Measurements from ENCODE around the gene PTPRCAP.

Gene PTPRCAP

DNA sequence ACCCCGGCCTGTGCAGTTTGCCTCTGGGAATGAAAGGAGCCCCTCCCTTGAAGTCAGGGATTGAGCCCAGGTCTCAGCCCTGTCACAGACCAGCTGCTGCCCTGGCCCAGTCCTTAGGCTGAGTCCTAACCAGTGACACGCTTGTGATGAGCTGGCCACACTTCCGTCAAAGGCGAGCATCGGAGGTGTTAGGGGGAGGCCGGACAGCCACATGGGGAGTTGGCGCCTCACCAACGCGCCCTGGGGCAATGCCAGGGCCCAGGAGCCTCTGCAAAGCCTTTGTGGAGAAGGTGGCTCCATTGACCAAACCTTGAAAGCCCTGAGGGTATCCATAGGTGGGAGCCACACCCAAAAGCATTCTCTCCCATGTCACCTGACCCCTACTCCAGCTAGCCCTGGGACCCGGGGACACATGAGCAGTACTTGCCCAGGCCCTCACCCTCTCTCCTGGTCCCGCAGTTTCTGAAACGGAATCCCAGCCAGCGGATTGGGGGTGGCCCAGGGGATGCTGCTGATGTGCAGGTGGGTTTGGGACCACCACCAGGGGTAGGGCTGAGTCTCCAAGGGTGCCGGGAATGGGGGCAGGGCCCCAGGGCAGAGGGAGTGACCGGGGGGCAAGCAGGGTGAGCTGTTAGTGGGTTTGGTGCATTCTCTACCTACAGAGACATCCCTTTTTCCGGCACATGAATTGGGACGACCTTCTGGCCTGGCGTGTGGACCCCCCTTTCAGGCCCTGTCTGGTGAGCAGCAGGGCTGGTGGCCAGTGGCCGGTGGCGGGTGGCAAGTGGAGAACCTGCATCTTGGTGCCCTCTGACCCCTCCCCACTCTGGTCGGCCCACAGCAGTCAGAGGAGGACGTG, 3.7 kb downstream of the PTPRCAP start:
- no peak overlapping the region for H3K27ac ChIP-seq
- no peak overlapping the region for H3K4me3 ChIP-seq
- TF ChIP-seq, protein P1, sequence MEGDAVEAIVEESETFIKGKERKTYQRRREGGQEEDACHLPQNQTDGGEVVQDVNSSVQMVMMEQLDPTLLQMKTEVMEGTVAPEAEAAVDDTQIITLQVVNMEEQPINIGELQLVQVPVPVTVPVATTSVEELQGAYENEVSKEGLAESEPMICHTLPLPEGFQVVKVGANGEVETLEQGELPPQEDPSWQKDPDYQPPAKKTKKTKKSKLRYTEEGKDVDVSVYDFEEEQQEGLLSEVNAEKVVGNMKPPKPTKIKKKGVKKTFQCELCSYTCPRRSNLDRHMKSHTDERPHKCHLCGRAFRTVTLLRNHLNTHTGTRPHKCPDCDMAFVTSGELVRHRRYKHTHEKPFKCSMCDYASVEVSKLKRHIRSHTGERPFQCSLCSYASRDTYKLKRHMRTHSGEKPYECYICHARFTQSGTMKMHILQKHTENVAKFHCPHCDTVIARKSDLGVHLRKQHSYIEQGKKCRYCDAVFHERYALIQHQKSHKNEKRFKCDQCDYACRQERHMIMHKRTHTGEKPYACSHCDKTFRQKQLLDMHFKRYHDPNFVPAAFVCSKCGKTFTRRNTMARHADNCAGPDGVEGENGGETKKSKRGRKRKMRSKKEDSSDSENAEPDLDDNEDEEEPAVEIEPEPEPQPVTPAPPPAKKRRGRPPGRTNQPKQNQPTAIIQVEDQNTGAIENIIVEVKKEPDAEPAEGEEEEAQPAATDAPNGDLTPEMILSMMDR (IDR thresholded peaks at IDR 0.05): no peak
- DNase-seq (ENCODE audit: low spot score): no peak

DNA sequence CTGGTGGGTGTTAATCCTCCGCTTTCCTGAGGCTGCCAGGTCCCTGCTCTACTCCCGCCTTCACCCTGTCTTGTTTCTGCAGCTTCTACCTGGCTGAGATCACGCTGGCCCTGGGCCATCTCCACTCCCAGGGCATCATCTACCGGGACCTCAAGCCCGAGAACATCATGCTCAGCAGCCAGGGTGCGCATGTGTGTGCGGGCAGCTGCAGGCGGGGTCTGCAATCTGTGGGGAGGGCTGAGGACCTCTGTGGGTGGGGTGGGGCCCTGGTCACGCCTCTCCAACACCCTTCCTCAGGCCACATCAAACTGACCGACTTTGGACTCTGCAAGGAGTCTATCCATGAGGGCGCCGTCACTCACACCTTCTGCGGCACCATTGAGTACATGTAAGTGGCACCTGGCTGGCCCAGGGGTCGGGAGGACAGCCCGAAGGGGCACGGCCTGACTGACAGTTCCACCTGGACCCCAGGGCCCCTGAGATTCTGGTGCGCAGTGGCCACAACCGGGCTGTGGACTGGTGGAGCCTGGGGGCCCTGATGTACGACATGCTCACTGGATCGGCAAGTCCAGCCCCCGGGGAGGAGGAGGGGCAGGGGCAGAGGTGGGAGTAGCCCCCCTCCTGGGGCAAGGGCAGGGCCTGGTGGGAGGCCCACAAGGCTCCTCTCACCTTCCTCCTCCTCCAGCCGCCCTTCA, 4.7 kb downstream of the PTPRCAP start:
- TF ChIP-seq, protein P1 (IDR thresholded peaks at IDR 0.05): no peak
- Histone ChIP-seq H3K27ac (no peak overlapping the region), H3K4me3 (no peak overlapping the region)
- no peak for DNase-seq (ENCODE audit: low spot score)

DNA sequence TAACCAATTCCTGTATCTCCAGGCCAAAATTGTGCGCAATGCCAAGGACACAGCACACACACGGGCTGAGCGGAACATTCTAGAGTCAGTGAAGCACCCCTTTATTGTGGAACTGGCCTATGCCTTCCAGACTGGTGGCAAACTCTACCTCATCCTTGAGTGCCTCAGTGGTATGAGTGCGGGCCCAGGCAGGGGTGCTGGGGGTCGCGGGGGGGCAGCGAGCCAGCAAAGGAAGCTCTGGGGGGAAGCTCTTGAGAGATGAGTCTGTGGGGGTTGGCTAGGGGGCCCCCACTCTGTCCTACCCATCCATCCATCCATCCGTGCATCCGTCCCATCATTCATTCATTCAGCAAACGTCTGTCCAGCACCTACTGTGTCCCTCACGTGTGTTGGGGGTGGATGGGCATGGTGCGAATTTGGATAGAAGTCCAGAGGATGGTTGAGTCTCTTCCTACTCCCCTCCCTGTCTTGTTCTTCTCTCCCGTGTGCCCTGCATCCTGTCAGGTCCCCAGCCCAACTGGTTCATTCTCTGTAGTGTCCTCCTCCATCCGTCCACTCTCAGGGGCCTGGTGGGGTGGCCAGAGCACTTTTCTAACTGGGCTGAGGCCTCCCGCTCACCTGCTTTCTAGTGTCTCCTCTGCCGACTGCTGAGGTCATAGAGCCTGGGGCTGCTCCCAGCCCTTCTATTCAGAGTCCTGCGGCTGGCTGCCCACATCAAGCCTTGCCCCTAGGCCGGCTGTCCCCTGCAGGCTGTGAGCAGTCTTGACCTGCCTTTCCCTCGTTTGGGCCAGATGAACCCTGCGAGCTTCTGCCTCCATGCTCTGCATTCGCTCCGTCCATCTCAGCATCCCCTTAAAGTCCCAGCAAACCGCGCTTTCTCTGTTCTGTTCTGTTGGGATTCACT, 5.9 kb downstream of the PTPRCAP start:
- TF ChIP-seq, protein P1 (IDR thresholded peaks at IDR 0.05): no peak
- H3K27ac ChIP-seq: no peak overlapping the region

DNA sequence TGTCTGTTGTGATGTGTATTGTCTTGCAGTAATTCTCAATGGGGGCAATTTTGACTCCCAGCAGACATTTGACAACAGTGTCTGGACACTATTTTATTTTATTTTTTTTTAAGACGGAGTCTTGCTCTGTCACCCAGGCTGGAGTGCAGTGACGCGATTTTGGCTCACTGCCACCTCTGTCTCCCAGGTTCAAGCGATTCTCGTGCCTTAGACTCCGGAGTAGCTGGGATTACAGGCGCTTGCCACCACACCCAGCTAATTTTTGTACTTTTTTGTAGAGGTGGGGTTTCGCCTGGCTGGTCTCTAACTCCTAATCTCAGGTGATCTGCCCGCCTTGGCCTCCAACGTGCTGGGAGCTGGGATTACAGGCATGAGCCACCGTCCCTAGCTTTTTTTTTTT, 7.8 kb downstream of the PTPRCAP start:
- DNase-seq (ENCODE audit: low spot score): no peak
- TF ChIP-seq, protein P1 (IDR thresholded peaks at IDR 0.05): no peak
- peak overlapping the region; percentile 74 for H3K4me3 ChIP-seq
- H3K27ac ChIP-seq: no peak overlapping the region

More for the DNA sequence above, 5.9 kb downstream of the PTPRCAP start:
- no peak overlapping the region for H3K4me3 ChIP-seq
- no peak for DNase-seq (ENCODE audit: low spot score)

DNA sequence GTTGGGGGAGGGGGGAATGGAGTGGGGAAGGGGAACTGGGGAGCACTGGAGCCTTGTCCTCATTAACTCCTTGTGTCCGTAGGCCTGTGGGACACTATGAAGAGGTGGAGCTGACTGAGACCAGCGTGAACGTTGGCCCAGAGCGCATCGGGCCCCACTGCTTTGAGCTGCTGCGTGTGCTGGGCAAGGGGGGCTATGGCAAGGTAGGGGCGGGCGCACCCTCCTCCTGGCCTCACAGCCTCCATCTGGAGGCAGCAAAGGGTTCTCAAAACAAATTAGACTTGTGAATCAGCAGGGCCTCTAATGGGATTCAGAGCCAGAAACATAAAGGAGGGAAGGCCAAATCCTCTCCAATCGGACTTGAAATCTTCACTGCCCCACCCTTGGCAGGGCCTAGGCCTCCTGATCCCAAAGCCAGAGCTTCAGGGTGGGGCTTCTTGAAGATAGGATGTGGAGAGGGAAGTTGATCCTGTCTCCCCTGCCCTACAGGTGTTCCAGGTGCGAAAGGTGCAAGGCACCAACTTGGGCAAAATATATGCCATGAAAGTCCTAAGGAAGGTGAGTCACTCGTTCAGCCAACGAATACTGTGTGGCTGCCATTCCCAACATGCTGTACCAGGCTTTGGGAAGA, 8.3 kb downstream of the PTPRCAP start:
- TF ChIP-seq, protein P1 (IDR thresholded peaks at IDR 0.05): no peak
- Histone ChIP-seq H3K4me3 (peak overlapping the region; percentile 74), H3K27ac (peak overlapping the region; percentile 80 to 89)
- no peak for DNase-seq (ENCODE audit: low spot score)

Data from coronary artery (tissue), 2 donors.